ENCODE measurements around the gene RASSF3. TPM values are rescaled to one million over a fixed set of nuclear protein-coding genes. Genes with fewer than 3 reads are reported as not detected.

RASSF3 gene
- total and polyA plus RNA-seq, 2 donors from 2014 or later: 8.2 to 35.6 TPM

GRCh38 chr12:64723630-64724029, 113.3 kb downstream of the RASSF3 start:
- no peak overlapping the region for H3K27ac ChIP-seq (ENCODE audit: low read depth in 2 of 2, low read length in 2 of 2)
- intact Hi-C loops (cut with DNase I): no loop called here
- no peak for FAIRE-seq
- H3K36me3 ChIP-seq (ENCODE audit: control insufficient read depth in 2 of 3, insufficient read depth in 3 of 3, low read length in 3 of 3): peaks cover 10 to 49% (median 42%) of the 10 kb centered on the region in 3 donors
- no peak overlapping the region for H3K4me3 ChIP-seq (ENCODE audit: low read length in 3 of 3)
- no peaks in the 10 kb centered on the region for H3K9me3 ChIP-seq (ENCODE audit: control insufficient read depth in 2 of 3, insufficient read depth in 1 of 3, low read length in 3 of 3)
- no peaks in the 10 kb centered on the region for H3K27me3 ChIP-seq (ENCODE audit: control insufficient read depth, insufficient read depth, low read length)
- no peaks in the 10 kb centered on the region for H3K4me1 ChIP-seq (ENCODE audit: control insufficient read depth in 2 of 3, insufficient read depth in 2 of 3, low read depth in 1 of 3, low read length in 3 of 3)
- no peak for DNase-seq
- no peak for TF ChIP-seq CTCF (IDR thresholded peaks at IDR 0.05; ENCODE audit: borderline replicate concordance, extremely low read depth, insufficient read depth)
- H3K9ac ChIP-seq (ENCODE audit: low read length in 3 of 3): no peak overlapping the region

- no peak for TF ChIP-seq CTCF (IDR thresholded peaks at IDR 0.05; ENCODE audit: borderline replicate concordance, extremely low read depth, insufficient read depth)
- H3K4me1 ChIP-seq (ENCODE audit: control insufficient read depth in 2 of 3, insufficient read depth in 2 of 3, low read depth in 1 of 3, low read length in 3 of 3): no peaks in the 10 kb centered on the region
- DNase-seq (no peak), FAIRE-seq (no peak)
- no peak overlapping the region for H3K4me3 ChIP-seq (ENCODE audit: low read length in 3 of 3)
- H3K36me3 ChIP-seq (ENCODE audit: control insufficient read depth in 2 of 3, insufficient read depth in 3 of 3, low read length in 3 of 3): peaks cover 10 to 47% (median 41%) of the 10 kb centered on the region in 3 donors
- intact Hi-C loops (cut with DNase I): no loop called here
- no peaks in the 10 kb centered on the region for H3K9me3 ChIP-seq (ENCODE audit: control insufficient read depth in 2 of 3, insufficient read depth in 1 of 3, low read length in 3 of 3)
- no peak overlapping the region for H3K27ac ChIP-seq (ENCODE audit: low read depth in 2 of 2, low read length in 2 of 2)
- no peaks in the 10 kb centered on the region for H3K27me3 ChIP-seq (ENCODE audit: control insufficient read depth, insufficient read depth, low read length)
- H3K9ac ChIP-seq (ENCODE audit: low read length in 3 of 3): no peak overlapping the region
Measured at GRCh38 chr12:64724201-64724745, 114.0 kb downstream of the RASSF3 start.

- Histone ChIP-seq H3K36me3 (ENCODE audit: control insufficient read depth in 2 of 3, insufficient read depth in 3 of 3, low read length in 3 of 3) (peaks cover 0 to 17% (median 7%) of the 10 kb centered on the region in 3 donors), H3K27ac (ENCODE audit: low read depth in 2 of 2, low read length in 2 of 2) (peak overlapping the region in 1 of 2 donors; percentile 5)
- intact Hi-C loops (cut with DNase I): no loop called here
Measured at GRCh38 chr12:64729909-64730587, 119.8 kb downstream of the RASSF3 start.

More at GRCh38 chr12:64729909-64730587, 119.8 kb downstream of the RASSF3 start:
- Histone ChIP-seq H3K27me3 (ENCODE audit: control insufficient read depth, insufficient read depth, low read length) (no peaks in the 10 kb centered on the region), H3K4me3 (ENCODE audit: low read length in 3 of 3) (no peak overlapping the region), H3K4me1 (ENCODE audit: control insufficient read depth in 2 of 3, insufficient read depth in 2 of 3, low read depth in 1 of 3, low read length in 3 of 3) (peaks cover 0 to 4% (median 3%) of the 10 kb centered on the region in 3 donors), H3K9ac (ENCODE audit: low read length in 3 of 3) (no peak overlapping the region), H3K9me3 (ENCODE audit: control insufficient read depth in 2 of 3, insufficient read depth in 1 of 3, low read length in 3 of 3) (no peaks in the 10 kb centered on the region)
- DNase-seq: peak in 1 of 5 donors; percentile 7
- no peak for TF ChIP-seq CTCF (IDR thresholded peaks at IDR 0.05; ENCODE audit: borderline replicate concordance, extremely low read depth, insufficient read depth)
- no peak for FAIRE-seq
